GM19099 (cell line): ENCODE results near the gene NECTIN1.

Source experiments
- POLR2A ChIP-seq: IDR thresholded peaks from 3 replicates; pipeline ENCODE4 v1.6.1; 2011; ENCODE audit warnings: low read depth; ENCODE audit not compliant: insufficient read length; ENCODE audit errors: extremely low read depth

Gene NECTIN1

GRCh38 chr11:119763071-119763728 lies 34.2 kb upstream of the NECTIN1 start:
- TF ChIP-seq POLR2A: no peak

- TF ChIP-seq POLR2A: no peak
Observed at GRCh38 chr11:119759747-119760412, 30.9 kb upstream of the NECTIN1 start.

GRCh38 chr11:119759324-119759723 lies 30.3 kb upstream of the NECTIN1 start:
- TF ChIP-seq POLR2A: no peak

GRCh38 chr11:119758291-119758690 lies 29.3 kb upstream of the NECTIN1 start:
- TF ChIP-seq POLR2A: no peak

GRCh38 chr11:119757378-119757777 lies 28.4 kb upstream of the NECTIN1 start:
- TF ChIP-seq POLR2A: no peak

- TF ChIP-seq POLR2A: no peak
Observed at GRCh38 chr11:119756169-119756865, 27.3 kb upstream of the NECTIN1 start.

- no peak for TF ChIP-seq POLR2A
Observed at GRCh38 chr11:119755356-119756071, 26.5 kb upstream of the NECTIN1 start.

- no peak for TF ChIP-seq POLR2A
Observed at GRCh38 chr11:119754656-119755355, 25.8 kb upstream of the NECTIN1 start.

- no peak for TF ChIP-seq POLR2A
Observed at GRCh38 chr11:119754199-119754598, 25.2 kb upstream of the NECTIN1 start.

- no peak for TF ChIP-seq POLR2A
Observed at GRCh38 chr11:119752946-119753345, 23.9 kb upstream of the NECTIN1 start.

GRCh38 chr11:119752345-119752871 lies 23.4 kb upstream of the NECTIN1 start:
- no peak for TF ChIP-seq POLR2A

GRCh38 chr11:119750056-119750455 lies 21.1 kb upstream of the NECTIN1 start:
- no peak for TF ChIP-seq POLR2A

GRCh38 chr11:119749006-119749565 lies 20.1 kb upstream of the NECTIN1 start:
- TF ChIP-seq POLR2A: no peak
